Neutrophil (primary cell): ENCODE measurements around the gene NOX3.

Source experiments
- H3K27ac ChIP-seq: fragments of 200-600 bp; sonication (generic); 2 replicates; pipeline ENCODE4 v1.5.1; 2016; ENCODE audit warnings: mild to moderate bottlenecking, moderate library complexity
- H3K27me3 ChIP-seq: fragments of 200-600 bp; sonication (generic); 2 replicates; pipeline ENCODE4 v1.6.0; 2016; ENCODE audit warnings: mild to moderate bottlenecking
- H3K36me3 ChIP-seq: fragments of 200-600 bp; sonication (generic); 2 replicates; pipeline ENCODE4 v1.5.1; 2017
- H3K4me1 ChIP-seq, 2 experiments: fragments of 200-600 bp in 1 of 2; sonication (generic) in 1 of 2; 1 replicate in 1 of 2; 2 replicates in 1 of 2; pipeline versions ENCODE4 v1.5.1 to v1.6.1; 2013 to 2016; ENCODE audit warnings: low read depth in 1 of 2, low read length in 1 of 2, mild to moderate bottlenecking in 1 of 2, moderate library complexity in 1 of 2; ENCODE audit not compliant: control insufficient read depth in 1 of 2, insufficient read depth in 1 of 2
- H3K4me3 ChIP-seq, 2 experiments: fragments of 200-600 bp in 1 of 2; sonication (generic) in 1 of 2; 1 replicate in 1 of 2; 2 replicates in 1 of 2; pipeline ENCODE4 v1.5.1; 2013 to 2016; ENCODE audit warnings: low read depth in 1 of 2, low read length in 1 of 2, mild to moderate bottlenecking in 1 of 2, moderate library complexity in 1 of 2
- H3K9me3 ChIP-seq: fragments of 200-600 bp; sonication (generic); 2 replicates; pipeline ENCODE4 v1.5.1; 2016
- TF ChIP-seq, protein P1 (sequence below): fragments of 200-600 bp; sonication (generic); IDR thresholded peaks from 2 replicates; pipeline ENCODE4 v1.5.1; 2016; ENCODE audit warnings: antibody characterized with exemption

The NOX3 gene

DNA sequence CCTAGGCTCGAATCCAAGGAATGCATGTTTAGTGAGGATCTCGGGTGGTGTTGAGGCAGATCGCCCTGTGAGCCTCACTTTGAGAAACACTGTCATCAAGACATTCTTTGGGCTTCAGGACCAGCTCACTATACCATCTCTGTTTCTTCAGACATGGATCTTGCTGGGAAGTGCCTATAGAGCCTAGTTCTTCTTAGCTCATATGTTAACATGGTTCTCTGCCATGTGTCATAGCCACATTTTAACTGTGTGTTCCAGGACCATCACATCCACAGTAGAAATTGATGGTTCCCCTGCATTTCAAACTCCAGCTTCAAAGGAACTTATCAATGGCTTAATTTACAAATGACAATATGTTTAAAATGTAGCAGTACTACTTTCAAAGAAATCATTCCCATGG lies 57.4 kb downstream of the NOX3 start:
- no peaks in the 10 kb centered on the region for H3K4me1 ChIP-seq
- H3K4me3 ChIP-seq: no peak overlapping the region
- TF ChIP-seq, protein P1, sequence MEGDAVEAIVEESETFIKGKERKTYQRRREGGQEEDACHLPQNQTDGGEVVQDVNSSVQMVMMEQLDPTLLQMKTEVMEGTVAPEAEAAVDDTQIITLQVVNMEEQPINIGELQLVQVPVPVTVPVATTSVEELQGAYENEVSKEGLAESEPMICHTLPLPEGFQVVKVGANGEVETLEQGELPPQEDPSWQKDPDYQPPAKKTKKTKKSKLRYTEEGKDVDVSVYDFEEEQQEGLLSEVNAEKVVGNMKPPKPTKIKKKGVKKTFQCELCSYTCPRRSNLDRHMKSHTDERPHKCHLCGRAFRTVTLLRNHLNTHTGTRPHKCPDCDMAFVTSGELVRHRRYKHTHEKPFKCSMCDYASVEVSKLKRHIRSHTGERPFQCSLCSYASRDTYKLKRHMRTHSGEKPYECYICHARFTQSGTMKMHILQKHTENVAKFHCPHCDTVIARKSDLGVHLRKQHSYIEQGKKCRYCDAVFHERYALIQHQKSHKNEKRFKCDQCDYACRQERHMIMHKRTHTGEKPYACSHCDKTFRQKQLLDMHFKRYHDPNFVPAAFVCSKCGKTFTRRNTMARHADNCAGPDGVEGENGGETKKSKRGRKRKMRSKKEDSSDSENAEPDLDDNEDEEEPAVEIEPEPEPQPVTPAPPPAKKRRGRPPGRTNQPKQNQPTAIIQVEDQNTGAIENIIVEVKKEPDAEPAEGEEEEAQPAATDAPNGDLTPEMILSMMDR: no peak
- no peaks in the 10 kb centered on the region for H3K9me3 ChIP-seq
- no peaks in the 10 kb centered on the region for H3K36me3 ChIP-seq
- H3K27ac ChIP-seq: no peak overlapping the region
- no peaks in the 10 kb centered on the region for H3K27me3 ChIP-seq

GRCh38 chr6:155397172-155397705 lies 58.4 kb downstream of the NOX3 start:
- H3K27me3 ChIP-seq: no peaks in the 10 kb centered on the region
- TF ChIP-seq, protein P1: no peak
- no peak overlapping the region for H3K4me3 ChIP-seq
- H3K36me3 ChIP-seq: no peaks in the 10 kb centered on the region
- H3K4me1 ChIP-seq: no peaks in the 10 kb centered on the region
- no peak overlapping the region for H3K27ac ChIP-seq
- no peaks in the 10 kb centered on the region for H3K9me3 ChIP-seq

DNA sequence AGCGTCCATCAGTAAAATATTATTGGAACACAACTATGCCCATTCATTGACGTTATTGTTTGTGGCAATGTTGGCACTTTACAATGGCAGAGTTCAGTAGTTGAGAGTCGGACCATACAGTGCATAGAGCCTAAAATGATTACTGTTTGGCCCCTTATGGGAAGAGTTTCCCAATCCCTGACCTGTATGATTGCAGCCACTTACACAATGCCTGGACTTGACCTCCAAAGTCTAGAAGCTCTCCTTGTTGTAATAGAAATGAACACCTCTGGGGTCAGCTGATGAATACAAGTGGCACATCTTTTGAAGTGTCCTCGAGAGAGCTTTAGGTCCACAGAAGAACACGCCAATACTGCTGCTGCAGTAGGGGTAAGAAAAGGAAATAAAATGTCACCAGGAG lies 59.0 kb downstream of the NOX3 start:
- no peak overlapping the region for H3K4me3 ChIP-seq
- H3K4me1 ChIP-seq: no peaks in the 10 kb centered on the region
- H3K9me3 ChIP-seq: no peaks in the 10 kb centered on the region
- no peak overlapping the region for H3K27ac ChIP-seq
- TF ChIP-seq, protein P1: no peak
- no peaks in the 10 kb centered on the region for H3K36me3 ChIP-seq
- no peaks in the 10 kb centered on the region for H3K27me3 ChIP-seq

GRCh38 chr6:155395339-155395738 lies 60.3 kb downstream of the NOX3 start:
- Histone ChIP-seq H3K27ac (no peak overlapping the region), H3K27me3 (no peaks in the 10 kb centered on the region), H3K9me3 (no peaks in the 10 kb centered on the region), H3K36me3 (no peaks in the 10 kb centered on the region), H3K4me3 (no peak overlapping the region), H3K4me1 (no peaks in the 10 kb centered on the region)
- TF ChIP-seq, protein P1: no peak

GRCh38 chr6:155389130-155389529 lies 66.5 kb downstream of the NOX3 start:
- H3K27me3 ChIP-seq: no peaks in the 10 kb centered on the region
- no peak overlapping the region for H3K4me3 ChIP-seq
- H3K36me3 ChIP-seq: no peaks in the 10 kb centered on the region
- no peak overlapping the region for H3K27ac ChIP-seq
- TF ChIP-seq, protein P1: no peak
- no peaks in the 10 kb centered on the region for H3K4me1 ChIP-seq
- H3K9me3 ChIP-seq: no peaks in the 10 kb centered on the region

DNA sequence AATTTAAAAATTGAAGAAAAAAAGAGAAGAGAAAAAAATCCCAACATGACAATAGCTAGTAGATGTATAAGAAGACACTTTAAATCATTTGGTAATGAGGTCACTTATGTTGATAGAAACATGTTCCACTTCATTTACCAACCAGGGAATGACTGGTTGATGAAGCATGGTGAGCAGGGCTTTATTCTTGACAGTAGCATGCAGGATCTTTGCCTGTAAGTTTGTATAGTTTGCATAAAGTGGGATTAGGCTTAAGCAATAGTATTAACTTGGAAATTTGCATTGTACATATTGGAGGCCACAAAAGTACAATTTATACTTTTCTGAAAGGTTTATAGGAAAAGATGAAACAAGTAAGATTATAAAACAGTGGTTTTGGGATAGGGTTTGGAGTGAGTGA lies 67.0 kb downstream of the NOX3 start:
- Histone ChIP-seq H3K4me3 (no peak overlapping the region), H3K9me3 (no peaks in the 10 kb centered on the region), H3K27ac (no peak overlapping the region), H3K36me3 (no peaks in the 10 kb centered on the region), H3K4me1 (no peaks in the 10 kb centered on the region), H3K27me3 (no peaks in the 10 kb centered on the region)
- TF ChIP-seq, protein P1: no peak
